ENCODE data around the gene ERCC4.

The ERCC4 gene

DNA sequence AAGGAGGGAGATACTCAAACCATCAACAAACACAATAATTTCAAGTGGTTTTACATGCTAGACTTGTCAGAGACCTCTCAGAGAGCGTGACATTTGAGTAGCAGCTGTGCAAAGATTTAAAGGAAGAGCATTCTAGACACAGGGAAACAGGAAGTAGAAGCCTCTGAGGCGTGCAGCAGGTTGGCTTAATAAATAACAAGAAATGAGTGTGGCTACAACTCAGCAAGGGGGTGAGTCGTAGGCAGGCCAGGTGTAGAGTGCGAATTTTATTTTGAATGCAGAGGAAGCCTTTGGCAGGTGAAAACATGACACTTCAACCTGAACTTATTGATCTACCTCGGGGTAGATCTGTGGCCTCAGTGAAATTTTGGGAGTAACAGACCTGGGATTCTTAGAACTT is 78.0 kb downstream of the ERCC4 start:
- no peak for DNase-seq (ENCODE audit: low read depth, low spot score)
- in situ Hi-C loops (cut with HindIII; ENCODE audit: low sequenced_read_pairs) = no loop called here
- H3K4me3 ChIP-seq (ENCODE audit: low read depth, low read length) = no peak overlapping the region
- TF ChIP-seq, protein P1, sequence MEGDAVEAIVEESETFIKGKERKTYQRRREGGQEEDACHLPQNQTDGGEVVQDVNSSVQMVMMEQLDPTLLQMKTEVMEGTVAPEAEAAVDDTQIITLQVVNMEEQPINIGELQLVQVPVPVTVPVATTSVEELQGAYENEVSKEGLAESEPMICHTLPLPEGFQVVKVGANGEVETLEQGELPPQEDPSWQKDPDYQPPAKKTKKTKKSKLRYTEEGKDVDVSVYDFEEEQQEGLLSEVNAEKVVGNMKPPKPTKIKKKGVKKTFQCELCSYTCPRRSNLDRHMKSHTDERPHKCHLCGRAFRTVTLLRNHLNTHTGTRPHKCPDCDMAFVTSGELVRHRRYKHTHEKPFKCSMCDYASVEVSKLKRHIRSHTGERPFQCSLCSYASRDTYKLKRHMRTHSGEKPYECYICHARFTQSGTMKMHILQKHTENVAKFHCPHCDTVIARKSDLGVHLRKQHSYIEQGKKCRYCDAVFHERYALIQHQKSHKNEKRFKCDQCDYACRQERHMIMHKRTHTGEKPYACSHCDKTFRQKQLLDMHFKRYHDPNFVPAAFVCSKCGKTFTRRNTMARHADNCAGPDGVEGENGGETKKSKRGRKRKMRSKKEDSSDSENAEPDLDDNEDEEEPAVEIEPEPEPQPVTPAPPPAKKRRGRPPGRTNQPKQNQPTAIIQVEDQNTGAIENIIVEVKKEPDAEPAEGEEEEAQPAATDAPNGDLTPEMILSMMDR (IDR thresholded peaks at IDR 0.05; ENCODE audit: low read depth, low read length) = no peak

GRCh38 chr16:13999071-13999894 is 79.3 kb downstream of the ERCC4 start:
- in situ Hi-C loops (cut with HindIII; ENCODE audit: low sequenced_read_pairs) = no loop called here
- TF ChIP-seq, protein P1 (IDR thresholded peaks at IDR 0.05; ENCODE audit: low read depth, low read length) = no peak
- no peak for DNase-seq (ENCODE audit: low read depth, low spot score)
- H3K4me3 ChIP-seq (ENCODE audit: low read depth, low read length) = no peak overlapping the region

DNA sequence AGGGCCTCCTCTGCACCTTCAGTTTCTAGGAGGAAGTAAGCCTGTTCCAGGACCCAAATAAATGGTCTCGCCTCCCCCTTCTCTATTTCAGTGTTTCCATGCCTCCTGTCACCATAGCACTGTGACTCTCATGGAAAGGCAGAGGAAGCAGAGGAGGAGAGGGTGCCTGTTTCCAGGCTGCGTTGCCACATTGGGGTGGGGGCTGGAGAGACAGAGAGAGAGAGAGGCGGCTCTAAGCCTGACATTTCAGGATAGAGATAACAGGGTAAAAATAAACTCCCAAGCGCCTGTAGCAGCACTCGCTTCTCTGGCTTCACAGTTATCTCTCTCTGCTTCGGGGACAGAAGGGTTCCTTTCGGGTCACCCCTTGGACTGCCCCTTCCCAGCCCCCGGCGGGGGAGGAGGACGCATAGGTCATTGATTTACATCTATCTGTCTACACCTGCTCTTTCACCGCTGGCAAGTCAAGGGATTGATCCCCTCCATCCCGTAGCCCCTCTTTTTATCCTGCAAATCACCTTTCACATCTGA is 80.0 kb downstream of the ERCC4 start:
- in situ Hi-C loops (cut with HindIII; ENCODE audit: low sequenced_read_pairs) = no loop called here
- TF ChIP-seq, protein P1 (IDR thresholded peaks at IDR 0.05; ENCODE audit: low read depth, low read length) = no peak
- no peak overlapping the region for H3K4me3 ChIP-seq (ENCODE audit: low read depth, low read length)
- DNase-seq (ENCODE audit: low read depth, low spot score) = no peak

DNA sequence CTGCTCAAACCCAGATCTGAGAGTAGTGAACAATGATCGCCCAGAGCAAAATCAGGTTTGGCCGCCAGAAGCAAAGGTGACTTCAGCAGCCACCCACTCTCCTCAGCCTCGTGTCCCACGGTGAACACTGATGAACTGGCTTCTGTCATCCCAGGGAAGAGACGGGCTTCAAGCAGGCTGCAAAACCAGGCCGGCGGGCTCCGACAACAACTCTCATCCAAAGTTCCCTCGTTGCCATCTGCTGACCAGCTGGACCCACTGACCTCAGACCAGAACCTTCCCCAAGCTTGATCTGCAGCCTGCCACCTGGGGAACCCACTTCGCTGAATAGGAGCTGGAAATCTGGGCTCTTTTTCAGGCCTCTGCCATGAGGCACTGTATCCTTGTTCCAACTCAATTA is 81.6 kb downstream of the ERCC4 start:
- no peak for DNase-seq (ENCODE audit: low read depth, low spot score)
- H3K4me3 ChIP-seq (ENCODE audit: low read depth, low read length) = no peak overlapping the region
- TF ChIP-seq, protein P1 (IDR thresholded peaks at IDR 0.05; ENCODE audit: low read depth, low read length) = no peak
- in situ Hi-C loops (cut with HindIII; ENCODE audit: low sequenced_read_pairs) = no loop called here
